NAMALWA (cell line): Measurements from ENCODE around the gene LGR6.
"Not testable (repeated sequence)": the region's sequence is repeated elsewhere in the genome, so short reads cannot be mapped to it uniquely, and the experiment has no call there.

Experiments used
- DNase-seq: peaks from one replicate; pipeline ENCODE4 v3.0.0-alpha.2; 2015; ENCODE audit warnings: low spot score

The LGR6 gene

DNA sequence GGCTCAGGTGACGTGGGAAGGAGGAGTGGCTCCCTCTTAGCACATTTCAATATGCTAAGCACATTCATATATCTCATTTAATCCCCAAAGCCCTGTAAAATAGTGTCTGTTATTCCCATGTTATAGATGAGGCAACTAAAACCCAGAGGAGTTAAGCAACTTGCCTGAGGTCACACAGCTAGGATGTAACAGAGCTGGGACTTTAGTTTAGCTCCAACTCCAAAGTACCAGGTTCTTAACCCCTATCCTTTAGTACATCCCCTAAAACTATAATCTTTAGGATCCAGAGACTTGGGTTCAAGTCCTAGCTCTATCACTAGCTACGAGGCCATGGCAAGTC is 48.5 kb downstream of the LGR6 start:
- DNase-seq: no peak

DNA sequence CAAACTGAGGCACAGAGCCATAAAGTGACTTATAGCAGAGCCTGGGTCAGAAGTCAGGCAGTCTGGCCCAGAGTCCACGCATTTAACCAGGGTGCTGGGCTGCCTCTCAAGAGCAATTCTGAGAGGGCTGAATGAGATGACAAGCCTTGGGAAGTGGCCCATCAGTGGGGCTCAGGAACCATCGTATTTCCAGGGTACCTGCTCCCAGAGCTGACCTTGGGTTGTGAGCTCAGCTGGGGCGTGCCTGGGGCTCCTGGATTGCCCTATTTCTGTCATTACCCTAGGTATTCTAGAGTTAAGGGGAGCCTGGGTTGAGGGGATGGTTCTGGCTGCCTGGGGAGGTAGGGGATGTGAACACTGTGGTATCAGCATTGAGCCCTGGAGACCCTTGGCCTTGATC is 49.4 kb downstream of the LGR6 start:
- no peak for DNase-seq

DNA sequence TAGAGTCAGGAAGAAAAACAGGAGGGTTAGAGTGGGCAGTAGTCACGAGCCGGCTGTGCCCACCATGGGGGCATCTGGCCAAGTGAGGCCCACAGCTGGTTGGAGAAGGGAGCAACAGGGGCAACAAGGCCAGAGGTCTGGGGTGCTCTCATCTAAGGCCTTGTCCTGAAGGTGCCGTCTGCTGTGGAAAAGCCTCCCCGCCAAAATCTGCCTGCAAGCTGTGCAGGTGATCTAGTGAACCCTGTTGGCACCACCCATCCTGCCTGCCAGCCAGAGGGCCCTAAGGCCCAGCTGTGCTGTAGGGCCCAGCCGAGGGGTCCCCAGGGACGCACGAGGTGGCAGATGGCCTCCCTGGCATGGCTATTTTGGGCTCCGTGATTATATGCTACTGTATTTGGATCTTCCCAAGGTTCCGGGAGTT is 51.3 kb downstream of the LGR6 start:
- DNase-seq: peak; percentile 47

DNA sequence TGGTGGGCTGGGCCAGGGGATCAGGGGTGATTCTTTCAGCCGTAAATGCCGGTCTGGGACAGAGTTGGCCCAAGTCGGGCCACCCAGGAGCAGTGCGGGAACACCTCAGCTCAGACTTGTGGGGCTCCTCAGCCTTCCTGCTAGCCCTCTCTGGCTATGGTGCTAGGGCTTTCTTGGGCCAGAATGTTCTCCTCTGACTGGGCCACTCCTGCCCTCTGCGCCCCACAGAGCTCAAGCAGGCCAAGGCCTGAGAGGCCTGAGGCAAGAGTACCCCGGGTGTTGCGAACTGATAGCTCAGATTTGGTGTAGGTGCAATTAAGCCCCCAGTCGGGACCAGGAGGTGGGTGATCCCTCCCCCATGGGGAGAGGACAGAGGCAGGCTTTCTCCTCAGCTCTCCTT is 51.8 kb downstream of the LGR6 start:
- DNase-seq: no peak

DNA sequence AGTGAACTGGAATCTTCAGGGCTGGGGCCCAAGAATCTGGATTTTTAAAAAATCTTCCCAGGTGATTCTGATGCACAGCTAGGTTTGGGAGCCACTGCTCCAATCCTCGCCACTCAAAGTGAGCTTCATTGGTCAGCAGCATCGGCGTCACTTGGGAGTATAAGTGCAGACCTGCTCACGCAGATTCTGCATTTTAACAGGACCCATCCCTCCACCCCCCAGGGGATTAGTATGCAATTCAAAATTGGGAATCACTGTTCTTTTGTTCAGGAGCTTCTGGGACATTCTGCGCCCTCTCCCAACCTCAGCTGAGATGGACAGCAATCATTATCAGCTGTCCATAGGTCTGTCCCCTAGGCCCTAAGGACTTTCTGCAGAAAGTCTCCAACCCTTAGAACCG is 53.5 kb downstream of the LGR6 start:
- DNase-seq: no peak

DNA sequence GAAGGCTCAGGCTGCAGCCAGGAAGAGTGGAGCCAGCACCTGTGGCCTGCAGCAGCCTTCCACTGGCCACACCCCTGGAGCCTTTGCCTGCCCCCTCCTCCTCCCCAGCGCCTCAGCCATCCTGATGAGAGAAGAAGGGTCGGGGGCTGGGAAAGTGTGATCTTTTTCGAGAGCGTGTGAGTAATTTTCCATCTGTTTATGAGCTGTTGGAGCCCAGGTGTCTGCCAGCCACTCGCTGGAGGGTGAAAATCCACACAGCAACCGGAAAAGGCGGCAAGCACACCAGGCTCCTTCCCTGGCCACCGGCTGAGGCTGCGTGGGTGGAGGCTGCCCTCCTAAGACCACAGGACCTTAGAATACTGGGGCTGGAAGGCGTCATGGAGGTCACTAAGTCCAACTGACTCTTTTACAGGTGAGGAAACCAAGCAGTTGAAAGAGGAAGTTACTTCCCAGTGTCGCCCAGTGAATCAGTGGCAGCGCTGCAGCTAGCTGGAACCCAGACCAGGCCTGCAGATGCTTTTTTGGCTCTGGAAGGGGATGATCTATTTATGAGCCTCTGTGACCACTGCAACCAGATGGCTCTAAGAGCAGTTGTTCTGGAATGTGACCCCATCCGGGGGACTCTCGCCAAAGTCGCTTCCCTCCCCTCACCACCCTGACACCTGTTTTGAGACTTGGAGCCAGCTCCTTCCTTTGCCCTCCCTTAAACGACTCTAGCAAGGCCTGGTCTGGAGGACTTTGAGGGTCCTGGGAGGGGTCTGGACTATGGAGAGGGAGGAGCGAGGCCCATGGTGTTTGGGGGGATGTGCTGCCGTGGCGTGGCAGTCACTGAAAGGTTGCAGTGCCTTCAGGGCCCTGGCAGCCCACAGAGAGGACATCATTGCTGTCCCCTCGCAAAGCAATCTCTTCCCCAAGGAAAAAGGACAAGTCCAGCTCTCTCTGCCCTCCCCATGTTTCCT is 54.5 kb downstream of the LGR6 start:
- peak; percentile 43 for DNase-seq

DNA sequence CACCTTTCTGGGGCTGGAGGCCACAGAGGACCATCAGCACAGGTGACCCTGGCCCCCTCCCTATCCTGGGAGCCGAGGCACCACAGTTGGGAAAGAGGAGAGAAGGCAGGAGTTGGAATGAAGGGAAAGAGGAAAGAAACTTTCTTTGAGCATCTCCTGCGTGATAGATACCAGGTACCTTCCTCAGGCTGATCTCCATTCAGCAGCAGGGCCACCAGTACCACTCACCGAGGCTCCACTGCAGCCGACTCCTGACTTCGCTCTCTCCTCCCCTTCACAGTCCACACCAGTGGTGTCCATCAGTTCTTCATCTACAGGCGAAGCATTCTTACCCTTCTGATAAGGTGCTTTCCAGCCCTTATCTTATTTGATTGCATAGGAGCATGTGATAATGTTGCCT is 55.3 kb downstream of the LGR6 start:
- no peak for DNase-seq

DNA sequence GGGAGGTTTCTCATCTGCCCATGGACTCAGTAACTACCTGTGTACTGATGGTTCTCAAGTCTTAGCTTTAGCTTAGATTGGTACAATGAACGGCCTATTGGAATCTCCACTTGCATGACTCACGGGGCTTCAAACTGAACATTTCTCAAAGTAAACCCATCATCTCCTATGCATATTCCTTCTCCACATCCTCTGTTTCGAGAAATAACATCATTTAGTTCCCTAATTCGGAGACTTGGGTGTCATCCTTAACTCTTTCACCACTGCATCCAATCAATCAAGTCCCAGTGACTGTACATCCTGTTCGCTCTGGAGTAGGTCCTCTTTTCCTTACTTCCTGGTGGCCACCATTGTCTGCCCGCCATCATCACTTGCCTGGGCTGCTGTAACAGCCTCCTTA is 55.8 kb downstream of the LGR6 start:
- DNase-seq: no peak

DNA sequence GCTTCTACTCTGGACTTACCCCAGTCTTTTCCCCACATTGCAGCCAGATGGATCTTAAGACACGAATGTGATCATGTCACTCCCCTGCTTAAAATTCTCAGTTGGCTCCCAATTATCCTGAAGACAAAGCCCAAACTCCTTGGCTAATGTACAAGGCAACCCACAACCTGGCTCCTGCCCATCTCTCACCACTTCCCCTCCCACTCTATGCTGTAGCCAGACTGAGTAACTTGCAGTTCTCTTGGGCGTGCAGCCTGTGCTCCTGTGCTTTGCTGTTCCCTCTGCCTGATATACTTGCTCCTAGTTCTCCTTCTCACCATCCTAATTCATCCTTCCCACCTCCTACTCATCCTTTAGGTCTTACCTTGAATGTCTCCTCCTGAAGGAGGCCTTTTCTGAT is 56.2 kb downstream of the LGR6 start:
- DNase-seq: no peak

DNA sequence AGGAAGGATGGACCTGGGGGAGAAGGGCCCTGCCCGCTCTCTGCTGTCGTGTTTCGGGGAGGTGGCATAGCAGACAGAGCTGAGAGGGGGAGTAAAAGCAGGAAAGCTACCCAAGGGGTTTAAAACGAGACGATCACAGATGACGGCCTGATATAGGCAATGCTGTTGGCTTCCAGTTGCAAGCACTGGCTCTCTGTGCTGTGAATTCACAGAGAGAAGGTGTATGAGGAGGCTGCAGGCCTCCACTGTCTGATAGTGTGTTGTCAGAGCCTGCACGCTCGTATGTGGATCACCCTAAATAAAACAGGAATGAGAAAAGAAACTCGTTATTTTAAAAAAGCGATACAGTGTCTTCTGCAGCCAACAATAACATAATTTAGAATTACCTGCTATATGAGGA is 57.4 kb downstream of the LGR6 start:
- DNase-seq: no peak

DNA sequence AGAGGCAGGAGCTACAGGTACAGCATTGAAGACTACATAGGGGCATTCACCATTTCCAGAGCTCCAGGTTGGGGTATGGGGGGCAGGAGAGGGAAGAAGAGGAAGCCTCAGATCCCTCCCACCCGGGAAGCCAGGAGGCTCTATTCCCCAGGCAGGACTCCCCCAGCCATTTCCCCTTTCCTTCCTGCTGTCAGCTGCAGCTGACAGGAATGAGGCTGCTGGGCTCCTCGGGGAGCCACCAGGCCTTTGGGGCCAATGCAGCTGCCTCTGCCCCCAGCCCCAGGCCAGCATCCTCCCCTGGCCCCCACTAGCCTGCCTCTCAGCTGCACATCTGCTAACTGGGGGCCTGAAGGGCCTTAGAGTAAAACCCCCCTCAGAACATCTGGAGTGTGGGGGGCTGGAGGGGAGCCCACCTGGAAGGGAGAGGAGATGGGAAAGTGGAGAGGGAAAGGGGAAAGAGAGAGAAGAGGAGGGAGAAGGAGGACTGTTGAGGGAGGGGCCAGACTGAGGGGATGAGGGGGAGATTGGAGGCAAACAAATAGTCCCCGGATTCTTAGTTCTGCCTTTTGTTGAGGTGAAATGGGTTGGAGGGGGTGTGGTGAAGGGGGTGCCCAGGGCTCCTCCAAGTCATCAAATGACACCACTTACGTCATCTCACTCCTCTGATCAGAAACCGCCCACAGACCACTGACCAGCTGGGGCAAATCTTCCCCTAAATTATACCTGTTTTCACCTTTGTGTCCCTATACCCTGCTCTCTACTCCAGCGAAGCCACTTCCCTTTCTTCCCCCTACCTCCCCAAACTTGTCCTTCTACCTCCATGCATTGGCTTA is 58.0 kb downstream of the LGR6 start:
- no peak for DNase-seq

DNA sequence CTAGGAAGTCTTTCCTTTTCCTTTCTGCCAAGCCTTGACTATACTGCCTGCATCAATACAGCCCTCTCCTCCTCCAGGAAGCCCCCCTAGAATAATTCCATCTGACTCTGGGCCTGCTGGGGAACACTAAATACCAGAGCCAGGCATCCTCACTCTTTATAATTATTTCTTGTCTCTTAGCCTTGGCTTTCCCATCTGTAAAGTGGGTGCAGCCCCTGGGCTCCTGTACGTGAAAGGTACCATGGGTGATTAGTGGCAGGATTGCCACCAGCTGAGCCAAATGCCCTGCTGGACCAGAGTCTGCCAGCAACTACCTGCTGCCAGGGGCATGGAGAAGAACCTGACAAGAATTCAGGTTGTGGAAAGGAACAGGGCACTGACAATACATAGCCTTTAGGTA is 58.7 kb downstream of the LGR6 start:
- no peak for DNase-seq

DNA sequence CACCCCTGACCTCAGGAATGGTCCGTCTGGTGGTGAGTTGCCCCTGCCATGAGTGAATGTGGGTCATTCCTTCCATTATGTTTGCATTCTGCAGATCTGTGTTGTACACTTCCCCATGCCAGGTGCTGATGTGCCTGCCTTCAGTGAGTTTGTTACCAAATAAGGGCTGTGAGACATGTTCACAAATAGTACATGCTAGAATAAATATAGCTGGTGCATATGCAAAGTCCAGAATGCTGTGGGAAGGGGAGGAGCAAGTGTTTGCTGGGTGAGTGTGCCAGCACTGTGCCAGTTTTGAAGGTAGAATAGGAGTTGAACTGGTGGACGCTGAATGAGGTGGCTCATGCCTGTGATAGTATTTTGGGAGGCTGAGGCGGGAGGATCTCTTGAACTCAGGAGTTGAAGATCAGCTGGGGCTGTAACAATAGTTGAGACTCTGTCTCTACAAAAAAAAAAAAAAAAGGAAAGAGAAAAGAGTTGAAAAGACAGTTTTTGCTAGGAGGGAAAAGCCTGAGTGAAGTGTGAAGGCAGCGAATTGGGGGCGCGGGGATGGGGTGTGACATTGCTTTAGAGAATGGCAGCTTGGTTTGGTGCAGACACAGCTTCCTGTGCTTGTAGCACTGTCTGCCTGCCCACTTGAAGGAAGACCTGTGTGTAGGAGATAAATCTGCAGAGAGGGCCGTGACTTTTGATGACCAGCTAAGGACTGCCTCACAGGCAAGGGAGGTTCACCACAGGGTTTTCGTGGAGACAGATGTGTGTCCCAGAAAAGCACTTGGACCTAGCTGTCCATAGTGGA is 61.1 kb downstream of the LGR6 start:
- DNase-seq: peak; percentile 30

DNA sequence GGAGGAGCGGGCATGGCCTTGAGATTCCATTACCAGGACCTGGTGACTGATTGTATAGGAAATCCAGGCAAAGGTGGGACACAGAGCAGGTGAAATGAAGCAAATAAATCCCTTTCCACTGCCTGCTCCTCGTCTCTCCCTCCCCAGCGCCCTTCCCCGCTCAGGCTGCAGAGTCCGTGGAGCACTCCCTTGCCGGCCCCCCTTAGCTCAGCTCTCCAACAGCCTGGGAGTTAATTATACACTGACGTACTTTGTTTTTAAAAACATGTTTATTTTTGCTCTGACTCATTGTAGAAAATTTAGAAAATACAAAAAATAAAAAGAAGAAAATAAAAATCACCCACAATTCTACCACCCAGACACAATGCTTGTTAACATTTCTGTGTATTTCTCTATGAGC is 61.7 kb downstream of the LGR6 start:
- no peak for DNase-seq

DNA sequence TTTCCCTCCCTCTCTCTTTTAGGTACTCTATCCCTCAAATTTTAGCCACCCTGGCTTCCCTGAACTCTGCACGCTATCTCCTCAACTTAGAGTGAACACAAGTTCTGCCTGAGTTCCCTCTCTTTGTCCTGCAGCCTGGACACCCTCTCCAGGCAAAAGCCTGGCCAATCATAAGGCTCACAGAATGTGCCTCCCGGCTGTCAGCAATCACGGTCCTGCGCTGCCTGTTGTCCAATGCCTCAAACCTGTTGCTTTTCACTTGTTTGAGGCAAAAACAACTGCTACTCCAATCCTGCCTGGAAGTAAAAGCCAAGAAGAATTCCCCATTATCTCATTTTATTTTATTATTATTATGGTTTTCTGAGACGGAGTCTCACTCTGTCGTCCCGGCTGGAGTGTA is 66.1 kb downstream of the LGR6 start:
- DNase-seq: no peak

DNA sequence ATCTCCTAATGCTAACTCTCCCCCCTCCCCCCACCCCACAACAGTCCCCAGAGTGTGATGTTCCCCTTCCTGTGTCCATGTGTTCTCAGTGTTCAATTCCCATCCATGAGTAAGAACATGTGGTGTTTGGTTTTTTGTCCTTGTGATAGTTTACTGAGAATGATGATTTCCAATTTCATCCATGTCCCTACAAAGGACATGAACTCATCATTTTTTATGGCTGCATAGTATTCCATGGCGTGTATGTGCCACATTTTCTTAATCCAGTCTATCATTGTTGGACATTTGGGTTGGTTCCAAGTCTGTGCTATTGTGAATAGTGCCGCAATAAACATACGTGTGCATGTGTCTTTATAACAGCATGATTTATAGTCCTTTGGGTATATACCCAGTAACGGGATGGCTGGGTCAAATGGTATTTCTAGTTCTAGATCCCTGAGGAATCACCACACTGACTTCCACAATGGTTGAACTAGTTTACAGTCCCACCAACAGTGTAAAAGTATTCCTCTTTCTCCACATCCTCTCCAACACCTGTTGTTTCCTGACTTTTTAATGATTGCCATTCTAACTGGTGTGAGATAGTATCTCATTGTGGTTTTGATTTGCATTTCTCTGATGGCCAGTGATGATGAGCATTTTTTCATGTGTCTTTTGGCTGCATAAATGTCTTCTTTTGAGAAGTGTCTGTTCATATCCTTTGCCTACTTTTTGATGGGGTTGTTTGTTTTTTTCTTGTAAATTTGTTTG is 67.8 kb downstream of the LGR6 start:
- DNase-seq: not testable (repeated sequence)

DNA sequence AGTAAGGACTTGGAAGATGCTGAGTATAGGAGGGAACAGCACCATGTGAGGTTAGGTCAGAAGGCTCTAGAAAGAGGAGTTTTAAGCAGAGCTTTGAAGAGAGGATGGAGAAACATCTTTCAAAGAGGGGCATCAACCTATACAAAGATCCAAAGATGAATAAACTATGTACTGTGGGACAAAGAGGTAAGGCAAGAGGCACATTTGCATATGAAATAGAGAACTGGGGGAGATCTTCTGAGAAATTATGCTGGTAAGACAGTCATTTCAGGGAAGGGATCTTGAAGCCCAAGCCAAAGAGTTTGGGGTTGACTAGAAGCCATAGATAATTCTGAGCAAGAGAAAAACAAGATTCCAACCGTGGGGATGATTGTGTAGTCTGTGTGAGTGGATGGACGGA is 70.0 kb downstream of the LGR6 start:
- DNase-seq: no peak

DNA sequence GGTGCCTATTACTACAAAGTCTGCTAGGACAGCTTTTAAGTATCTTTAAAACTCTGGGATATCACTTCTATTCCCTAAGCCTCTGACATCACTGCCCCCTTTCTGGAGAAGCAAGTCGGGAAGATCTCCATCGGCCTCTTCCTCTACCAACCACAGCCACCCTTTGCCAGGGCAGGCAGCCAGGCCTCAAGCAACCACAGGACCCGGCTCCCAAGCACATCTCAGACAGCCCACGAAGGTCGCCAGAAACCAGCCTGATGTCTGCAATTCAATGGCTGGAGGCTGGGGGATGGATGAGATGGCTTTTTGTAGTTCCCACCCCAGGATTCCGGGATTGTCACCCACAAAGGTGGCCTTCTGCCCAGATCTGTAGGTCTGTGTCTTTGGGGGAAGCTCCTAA is 70.7 kb downstream of the LGR6 start:
- DNase-seq: no peak

DNA sequence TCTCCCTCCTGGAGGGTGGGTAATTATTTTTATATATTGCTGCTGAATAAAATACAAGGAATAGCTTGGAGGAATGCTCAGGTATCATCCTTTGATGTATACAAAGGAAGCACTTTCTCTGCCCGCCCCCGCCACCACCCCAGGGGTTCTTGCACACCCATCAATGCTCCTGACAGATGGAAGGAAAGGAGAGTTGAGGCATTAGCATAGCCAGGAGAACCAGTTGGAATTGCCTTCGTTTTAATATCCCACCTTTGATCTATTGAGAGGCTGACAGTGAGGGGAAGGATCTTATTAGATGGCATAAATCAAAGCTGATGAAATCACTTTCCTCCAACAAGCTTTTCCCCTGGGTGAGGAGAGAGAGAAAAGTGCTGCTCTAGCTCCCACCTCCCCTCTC is 71.1 kb downstream of the LGR6 start:
- no peak for DNase-seq

DNA sequence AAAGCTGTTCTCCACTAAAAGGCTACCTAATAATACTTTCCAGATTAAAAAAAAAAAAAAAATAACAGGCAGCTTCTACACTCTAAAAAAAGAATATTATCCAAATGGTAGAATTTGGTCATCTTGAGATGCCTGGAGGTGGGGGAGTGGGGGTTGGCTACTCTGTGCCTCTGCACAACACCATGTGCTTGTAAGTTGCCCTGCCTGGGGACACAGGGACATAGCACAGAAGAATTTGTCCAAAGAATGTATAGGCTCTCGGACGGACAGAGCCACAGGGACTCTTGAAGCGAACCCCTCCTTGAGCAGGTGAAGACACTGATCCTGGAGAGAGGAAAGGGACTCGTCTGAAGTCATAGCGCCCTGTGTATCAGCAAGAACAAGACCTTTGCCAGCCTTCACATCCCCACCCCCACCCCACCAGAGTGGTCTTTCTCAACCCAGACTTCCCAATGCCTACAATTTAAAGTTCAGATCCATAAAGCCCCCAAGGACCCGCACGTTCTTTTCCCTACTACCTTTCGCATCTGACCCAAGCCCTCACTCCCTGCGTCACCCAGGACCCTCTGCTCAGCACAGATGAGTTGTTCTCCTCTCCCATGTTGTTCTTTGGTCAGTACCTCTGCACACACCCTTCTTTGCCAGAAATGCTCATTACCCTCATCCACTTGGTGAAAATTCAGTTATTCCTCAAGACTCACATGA is 72.6 kb downstream of the LGR6 start:
- no peak for DNase-seq

DNA sequence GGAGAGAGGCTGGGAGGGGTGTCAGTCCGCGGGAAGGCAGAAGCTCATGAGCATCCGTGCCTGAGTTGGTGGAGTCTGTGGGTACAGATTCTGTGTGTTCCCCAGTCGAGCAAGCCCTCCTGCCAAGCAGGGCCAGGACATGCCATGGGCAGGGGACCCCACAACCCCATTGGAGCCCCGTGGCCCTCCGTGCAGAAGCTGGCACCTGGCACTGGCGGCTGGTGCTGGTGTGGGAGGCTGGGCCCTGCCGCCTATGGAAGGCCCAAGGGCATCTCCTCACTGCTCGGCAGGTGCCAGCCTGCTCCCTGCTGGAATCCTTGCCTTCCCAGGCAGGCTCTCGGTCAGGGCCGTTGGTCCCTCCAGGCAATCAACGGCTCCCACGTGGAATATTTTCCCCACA is 74.4 kb downstream of the LGR6 start:
- DNase-seq: no peak
